ENCODE data around the gene STXBP3.
"Not testable (repeated sequence)": the region's sequence is repeated elsewhere in the genome, so short reads cannot be mapped to it uniquely, and the experiment has no call there.

Gene STXBP3, protein sequence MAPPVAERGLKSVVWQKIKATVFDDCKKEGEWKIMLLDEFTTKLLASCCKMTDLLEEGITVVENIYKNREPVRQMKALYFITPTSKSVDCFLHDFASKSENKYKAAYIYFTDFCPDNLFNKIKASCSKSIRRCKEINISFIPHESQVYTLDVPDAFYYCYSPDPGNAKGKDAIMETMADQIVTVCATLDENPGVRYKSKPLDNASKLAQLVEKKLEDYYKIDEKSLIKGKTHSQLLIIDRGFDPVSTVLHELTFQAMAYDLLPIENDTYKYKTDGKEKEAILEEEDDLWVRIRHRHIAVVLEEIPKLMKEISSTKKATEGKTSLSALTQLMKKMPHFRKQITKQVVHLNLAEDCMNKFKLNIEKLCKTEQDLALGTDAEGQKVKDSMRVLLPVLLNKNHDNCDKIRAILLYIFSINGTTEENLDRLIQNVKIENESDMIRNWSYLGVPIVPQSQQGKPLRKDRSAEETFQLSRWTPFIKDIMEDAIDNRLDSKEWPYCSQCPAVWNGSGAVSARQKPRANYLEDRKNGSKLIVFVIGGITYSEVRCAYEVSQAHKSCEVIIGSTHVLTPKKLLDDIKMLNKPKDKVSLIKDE

GRCh38 chr1:108746382-108747170, at the start of gene STXBP3:
STXBP3 (plus strand) TSS chr1:108746674; CDS start chr1:108746738, 64 bp downstream.
- peak; percentile 100 for DNase-seq

DNA sequence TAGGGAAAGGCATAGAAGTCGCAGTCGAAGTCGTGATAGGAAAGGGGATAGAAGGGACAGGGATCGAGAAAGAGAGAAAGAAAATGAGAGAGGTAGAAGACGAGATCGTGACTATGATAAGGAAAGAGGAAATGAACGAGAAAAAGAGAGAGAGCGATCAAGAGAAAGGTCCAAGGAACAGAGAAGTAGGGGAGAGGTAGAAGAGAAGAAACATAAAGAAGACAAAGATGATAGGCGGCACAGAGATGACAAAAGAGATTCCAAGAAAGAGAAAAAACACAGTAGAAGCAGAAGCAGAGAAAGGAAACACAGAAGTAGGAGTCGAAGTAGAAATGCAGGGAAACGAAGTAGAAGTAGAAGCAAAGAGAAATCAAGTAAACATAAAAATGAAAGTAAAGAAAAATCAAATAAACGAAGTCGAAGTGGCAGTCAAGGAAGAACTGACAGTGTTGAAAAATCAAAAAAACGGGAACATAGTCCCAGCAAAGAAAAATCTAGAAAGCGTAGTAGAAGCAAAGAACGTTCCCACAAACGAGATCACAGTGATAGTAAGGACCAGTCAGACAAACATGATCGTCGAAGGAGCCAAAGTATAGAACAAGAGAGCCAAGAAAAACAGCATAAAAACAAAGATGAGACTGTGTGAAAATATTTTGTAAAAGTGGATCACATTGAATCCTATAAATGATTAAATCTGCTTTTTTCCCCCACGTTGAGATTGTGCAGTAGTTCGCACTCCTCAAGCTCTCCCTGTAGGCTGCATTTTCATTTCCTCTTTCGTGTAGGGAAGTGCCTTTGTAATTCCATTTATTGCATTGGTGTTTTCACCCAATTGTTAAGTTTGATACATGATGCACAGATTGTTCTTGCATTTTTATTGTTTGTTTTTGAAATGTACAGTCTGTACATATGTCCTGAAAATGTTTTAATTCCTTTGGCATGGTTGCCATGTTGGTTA, 46.8 kb upstream of the STXBP3 start:
- DNase-seq, result no peak

GRCh38 chr1:108701176-108701849, 45.2 kb upstream of the STXBP3 start:
- no peak for DNase-seq

- not testable (repeated sequence) for DNase-seq
Measured at GRCh38 chr1:108702109-108702508, 44.4 kb upstream of the STXBP3 start.

DNA sequence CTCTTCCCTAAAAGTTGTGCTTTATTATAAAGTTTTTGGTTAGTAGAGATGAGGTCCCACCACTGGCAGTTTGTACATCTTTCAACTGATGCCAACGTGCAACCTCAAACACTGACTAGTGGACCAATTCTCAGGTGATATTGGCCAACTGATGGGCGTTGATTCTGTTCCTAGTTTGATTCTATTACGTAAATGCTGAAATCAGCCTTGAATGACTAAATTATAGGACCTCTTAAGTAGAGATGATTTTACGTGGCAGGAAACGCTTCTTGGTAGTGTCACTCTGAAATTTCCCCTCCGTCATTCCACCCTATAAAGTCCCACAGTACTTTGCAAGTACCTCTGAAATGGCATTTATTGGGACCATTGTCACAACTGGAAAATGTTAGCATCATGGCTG, 42.5 kb upstream of the STXBP3 start:
- no peak for DNase-seq

GRCh38 chr1:108704496-108704895, 42.0 kb upstream of the STXBP3 start:
- DNase-seq, result no peak

DNA sequence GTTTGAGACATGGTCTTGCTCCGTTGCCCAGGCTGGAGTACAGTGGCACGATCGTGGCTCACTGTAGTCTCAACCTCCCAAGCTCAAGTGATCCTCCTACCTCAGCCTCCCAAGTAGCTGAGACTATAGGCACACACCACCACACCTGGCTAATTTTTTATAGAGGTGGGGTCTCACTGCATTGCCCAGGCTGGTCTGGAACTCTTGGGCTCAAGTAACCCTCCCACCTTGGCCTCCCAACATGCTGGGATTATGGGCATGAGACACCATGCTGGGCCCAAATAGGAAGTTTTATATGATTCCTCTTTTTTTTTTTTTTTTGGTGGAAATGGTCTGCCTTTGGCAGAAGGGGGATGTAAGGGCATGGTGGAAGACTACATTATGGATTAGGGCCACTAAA, 39.8 kb upstream of the STXBP3 start:
- no peak for DNase-seq

DNA sequence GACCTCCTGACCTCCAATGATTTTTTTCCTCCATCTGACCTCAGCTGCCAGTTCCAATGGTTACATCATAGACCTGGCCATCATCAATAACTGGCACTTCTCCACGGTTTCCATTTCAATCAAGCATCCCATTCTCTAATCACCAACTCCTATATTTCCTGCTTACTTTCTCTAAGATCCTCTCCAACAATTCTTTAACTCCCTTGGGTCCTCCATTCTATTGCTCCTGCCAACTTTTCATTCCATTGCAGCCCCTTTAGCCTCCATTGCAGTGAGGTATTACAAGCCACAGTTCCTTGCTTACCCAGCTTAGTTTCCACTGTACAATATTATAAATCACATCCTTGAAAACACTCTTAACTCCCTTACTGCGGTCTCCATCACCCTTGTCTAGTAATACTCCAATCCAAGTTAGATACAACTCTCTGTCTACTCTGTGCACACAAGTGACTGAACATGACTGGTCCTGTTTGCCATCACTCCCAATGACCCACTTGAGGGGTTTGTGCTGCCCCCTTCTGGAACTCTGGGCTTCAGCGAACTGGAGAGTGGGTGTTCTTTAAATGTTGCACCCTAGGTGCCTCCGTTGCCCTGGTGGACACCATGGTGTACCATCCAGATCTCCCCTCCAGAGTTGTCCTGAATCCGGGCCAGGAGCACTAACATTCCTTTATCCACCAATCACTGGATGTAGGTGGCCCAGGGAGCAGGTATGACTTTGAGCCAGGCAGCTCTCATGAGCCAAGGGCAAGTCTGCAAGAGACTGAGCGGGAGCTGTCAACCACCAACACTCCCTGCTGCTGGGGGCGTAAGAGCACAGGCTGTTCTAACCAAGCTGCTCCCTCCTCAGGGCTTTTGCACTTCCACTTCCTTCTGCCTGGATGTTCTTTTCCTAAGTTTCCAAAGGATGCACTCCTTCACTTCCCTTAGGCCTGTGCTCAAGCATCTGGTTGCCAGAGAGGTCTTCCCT, 37.5 kb upstream of the STXBP3 start:
- peak; percentile 64 for DNase-seq

DNA sequence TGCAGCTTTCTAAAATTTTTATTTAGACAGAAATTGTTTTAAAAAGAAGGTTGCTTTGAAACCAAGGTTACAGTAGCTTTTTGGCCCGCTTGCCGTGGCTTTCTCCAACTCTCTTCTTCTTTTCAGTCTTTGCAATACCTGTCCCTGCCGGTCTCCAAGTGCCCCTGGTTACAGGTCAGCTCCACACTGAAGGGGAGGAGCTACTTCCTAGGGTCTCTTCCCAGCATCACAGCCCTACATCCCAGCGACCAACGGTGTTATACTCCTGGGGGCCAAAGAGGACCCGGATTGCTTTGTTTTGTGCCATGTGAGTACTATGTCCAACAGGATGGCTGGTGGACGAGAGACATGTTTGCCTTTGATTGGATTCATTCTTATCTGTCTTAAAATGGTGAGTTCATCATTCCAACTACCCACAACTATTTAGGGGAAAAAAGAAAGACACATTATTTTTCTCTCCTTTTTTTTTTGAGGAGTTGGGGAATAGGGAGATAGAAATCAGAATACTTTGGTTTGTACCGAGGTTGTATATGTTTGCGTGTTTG, 33.8 kb upstream of the STXBP3 start, which contains the start of gene FNDC7:
TSS of gene FNDC7 (plus strand) at position 303 of the 545 bp plus-strand sequence. CDS start at position 329, 26 bp downstream.
- no peak for DNase-seq

DNA sequence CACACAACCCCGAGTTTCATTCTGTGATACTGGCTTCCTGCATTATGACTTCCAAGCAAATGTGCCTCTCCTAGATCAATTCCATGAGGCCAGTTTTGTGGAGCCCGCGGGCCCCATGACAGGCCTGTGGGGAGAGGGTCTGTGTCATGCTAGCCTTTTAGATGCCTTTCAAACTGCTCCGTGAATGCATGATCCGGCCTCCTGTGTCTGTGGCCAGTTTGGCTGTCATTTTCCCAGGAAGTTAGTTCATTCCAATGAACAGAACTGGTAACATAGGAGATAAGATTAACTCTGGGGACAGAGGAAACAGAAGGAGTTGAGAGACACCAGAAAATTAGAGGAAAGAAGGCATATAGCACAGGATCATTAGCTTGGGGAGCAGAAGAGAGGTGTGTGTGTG, 30.5 kb upstream of the STXBP3 start:
- no peak for DNase-seq

- no peak for DNase-seq
Measured at GRCh38 chr1:108716437-108717230, 29.8 kb upstream of the STXBP3 start.

- DNase-seq, result no peak
Measured at GRCh38 chr1:108717774-108718316, 28.6 kb upstream of the STXBP3 start.

GRCh38 chr1:108718927-108719655, 27.4 kb upstream of the STXBP3 start:
- DNase-seq, result no peak

DNA sequence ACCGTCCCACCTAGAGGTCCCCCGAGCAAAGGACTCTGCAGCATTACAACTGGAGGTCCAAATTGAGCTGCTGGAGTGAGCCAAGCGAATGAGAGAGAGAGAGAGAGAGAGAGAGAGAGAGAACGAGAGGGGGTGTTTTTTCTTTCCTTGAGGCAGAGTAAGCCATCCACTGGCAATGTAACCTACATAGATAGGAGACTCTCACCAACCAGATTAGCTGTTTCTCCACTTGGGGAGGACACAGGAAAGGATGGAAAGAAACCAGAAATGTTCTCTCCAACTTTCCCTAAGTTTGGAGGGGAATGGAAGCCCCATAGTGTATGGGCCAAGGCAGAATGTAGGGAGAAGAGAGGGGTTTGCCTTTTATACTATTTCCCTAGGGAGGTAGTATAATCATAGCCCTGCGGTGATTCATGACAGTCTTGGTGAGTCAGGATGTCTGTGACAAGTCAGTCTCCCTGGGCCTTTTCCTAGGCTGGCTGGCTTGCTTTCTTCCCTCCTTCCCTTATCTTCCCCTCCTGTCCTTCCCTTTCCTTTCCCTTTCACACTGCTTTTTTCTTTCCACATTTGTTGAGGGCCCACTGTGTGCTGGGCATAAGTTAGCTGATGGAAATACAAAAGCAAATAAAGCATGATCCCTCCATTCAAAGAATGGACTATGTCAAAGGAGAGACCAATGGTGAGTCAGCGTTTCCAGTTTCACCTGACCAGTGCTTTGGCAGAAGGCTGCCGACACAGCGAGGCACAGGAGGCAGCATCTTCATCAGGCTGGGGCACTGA, 26.6 kb upstream of the STXBP3 start:
- no peak for DNase-seq

GRCh38 chr1:108722292-108722691, 24.2 kb upstream of the STXBP3 start:
- no peak for DNase-seq

GRCh38 chr1:108725906-108726305, 20.6 kb upstream of the STXBP3 start:
- no peak for DNase-seq

- DNase-seq, result no peak
Measured at GRCh38 chr1:108728327-108728923, 18.0 kb upstream of the STXBP3 start.
